ENCODE measurements around the gene C12orf57.

C12orf57 gene

DNA sequence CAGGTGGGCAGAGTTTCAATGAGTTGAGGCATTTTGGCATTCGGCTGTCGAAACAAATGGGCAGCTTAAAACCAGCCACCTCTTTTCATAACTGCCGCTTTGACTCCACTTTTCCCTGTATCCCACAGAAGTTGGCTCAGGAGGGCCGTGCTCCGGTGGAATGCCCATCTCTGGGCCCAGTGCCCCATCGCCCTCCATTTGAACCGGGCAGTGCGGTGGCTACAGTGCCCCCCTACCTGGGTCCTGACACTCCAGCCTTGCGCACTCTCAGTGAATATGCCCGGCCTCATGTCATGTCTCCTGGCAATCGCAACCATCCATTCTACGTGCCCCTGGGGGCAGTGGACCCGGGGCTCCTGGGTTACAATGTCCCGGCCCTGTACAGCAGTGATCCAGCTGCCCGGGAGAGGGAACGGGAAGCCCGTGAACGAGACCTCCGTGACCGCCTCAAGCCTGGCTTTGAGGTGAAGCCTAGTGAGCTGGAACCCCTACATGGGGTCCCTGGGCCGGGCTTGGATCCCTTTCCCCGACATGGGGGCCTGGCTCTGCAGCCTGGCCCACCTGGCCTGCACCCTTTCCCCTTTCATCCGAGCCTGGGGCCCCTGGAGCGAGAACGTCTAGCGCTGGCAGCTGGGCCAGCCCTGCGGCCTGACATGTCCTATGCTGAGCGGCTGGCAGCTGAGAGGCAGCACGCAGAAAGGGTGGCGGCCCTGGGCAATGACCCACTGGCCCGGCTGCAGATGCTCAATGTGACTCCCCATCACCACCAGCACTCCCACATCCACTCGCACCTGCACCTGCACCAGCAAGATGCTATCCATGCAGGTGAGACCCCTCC, 5.2 kb upstream of the C12orf57 start:
- DNase-seq: no peak

DNA sequence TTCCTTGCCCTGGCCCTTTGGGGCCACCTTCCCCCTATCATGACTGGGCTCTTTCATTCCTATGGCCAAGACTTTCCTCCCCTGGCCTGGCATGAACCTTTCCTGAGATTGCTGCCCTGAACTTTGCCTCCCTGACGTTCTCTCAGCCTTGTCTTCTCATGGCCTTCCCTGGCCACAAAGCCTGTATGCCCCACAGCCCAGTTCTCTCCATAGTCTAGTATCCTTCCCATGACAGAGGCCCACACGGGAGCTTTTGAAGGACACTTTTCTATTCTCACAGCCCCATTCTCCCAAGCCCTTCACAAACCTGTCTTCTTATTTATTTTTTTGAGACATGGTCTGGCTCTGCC, 4.7 kb upstream of the C12orf57 start:
- DNase-seq: no peak

DNA sequence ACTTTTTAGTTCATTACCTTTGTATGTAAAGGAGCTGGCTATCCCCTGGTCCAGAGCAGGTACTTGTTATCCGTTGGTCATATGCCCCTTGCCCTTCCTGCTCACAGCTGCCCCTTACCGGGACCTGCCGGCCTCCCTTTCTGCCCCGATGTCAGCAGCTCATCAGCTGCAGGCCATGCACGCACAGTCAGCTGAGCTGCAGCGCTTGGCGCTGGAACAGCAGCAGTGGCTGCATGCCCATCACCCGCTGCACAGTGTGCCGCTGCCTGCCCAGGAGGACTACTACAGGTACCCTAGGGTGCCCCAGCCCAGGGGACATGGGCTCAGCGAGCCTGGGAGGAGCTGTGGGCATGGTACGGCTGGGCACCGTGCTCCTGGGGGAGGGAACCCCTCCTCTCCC, 2.6 kb upstream of the C12orf57 start:
- DNase-seq: no peak

DNA sequence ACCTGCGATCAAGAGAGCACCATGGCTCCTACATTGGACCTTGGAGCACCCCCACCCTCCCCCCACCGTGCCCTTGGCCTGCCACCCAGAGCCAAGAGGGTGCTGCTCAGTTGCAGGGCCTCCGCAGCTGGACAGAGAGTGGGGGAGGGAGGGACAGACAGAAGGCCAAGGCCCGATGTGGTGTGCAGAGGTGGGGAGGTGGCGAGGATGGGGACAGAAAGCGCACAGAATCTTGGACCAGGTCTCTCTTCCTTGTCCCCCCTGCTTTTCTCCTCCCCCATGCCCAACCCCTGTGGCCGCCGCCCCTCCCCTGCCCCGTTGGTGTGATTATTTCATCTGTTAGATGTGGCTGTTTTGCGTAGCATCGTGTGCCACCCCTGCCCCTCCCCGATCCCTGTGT, 2.0 kb upstream of the C12orf57 start:
- DNase-seq: no peak

DNA sequence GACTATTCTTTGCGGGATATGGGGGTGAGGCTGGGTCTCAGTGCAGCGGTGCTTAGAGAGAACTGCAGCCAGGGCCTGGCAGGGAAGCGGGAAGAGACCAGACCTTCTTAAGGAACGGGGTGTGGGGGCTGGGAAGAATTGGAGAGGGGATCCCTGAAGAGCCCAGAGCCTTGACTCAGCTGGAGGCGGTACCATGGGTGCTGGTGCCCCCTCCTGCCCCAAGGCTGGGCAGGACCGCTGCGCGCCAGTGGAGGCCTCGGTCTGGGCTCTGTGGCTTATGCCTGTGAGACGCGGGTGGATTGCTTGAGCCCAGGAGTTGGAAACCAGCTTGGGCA, 1.5 kb upstream of the C12orf57 start:
- no peak for DNase-seq

DNA sequence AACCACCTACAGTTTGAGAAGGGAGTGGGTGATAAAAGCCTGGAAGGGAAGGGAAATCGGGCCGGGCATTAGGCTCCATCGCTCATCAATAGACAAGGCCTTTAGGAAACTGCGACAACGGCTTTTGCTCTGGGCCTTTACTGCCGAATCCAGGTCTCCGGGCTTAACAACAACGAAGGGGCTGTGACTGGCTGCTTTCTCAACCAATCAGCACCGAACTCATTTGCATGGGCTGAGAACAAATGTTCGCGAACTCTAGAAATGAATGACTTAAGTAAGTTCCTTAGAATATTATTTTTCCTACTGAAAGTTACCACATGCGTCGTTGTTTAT, 467 bp upstream of the C12orf57 start:
- peak; percentile 70 for DNase-seq

DNA sequence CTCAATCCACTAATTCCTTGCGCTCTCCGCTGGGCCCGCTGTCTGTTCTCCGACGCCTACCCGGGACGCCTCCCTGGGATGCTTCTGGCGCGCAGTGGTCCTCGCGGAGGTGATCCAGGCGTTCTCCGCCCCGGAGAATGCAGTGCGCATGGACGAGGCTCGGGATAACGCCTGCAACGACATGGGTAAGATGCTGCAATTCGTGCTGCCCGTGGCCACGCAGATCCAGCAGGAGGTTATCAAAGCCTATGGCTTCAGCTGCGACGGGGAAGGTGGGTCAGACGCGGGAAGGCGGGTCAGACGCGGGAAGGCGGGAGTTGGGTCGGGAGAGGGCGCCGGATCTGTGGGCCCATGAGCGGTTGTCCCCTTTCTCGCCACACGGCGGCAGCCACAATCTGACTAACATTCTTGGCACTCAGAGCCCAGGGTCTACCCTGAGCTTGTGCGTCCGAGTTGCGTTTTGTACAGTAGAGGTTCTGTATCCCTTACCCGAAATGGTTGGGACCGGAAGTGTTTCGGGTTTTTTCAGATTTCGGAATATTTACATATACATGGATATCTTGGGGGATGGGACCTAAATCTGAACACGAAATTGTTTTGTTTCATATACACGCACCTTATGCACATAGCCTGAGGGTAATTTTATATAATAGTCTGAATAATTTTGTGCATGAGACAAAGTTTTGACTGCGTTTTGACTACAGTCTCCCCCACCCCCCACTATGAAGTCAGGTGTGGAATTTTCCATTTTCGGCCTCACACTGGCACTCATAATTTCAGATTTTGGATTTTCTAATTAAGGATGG, 762 bp downstream of the C12orf57 start:
- DNase-seq: peak; percentile 85

DNA sequence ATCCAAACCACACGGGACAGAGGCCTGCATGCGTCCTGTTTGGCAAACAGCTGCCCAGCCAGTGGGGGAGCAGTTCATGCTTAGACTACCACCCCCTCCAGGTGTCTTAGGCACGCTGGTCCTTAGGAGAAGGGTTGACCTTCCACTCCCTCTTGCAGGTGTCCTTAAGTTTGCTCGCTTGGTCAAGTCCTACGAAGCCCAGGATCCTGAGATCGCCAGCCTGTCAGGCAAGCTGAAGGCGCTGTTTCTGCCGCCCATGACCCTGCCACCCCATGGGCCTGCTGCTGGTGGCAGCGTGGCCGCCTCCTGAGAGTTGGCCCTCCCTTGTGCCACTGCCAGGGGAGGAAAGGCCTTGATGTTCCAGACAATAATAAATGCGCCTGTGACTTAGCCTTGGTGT, 1.8 kb downstream of the C12orf57 start:
- no peak for DNase-seq

DNA sequence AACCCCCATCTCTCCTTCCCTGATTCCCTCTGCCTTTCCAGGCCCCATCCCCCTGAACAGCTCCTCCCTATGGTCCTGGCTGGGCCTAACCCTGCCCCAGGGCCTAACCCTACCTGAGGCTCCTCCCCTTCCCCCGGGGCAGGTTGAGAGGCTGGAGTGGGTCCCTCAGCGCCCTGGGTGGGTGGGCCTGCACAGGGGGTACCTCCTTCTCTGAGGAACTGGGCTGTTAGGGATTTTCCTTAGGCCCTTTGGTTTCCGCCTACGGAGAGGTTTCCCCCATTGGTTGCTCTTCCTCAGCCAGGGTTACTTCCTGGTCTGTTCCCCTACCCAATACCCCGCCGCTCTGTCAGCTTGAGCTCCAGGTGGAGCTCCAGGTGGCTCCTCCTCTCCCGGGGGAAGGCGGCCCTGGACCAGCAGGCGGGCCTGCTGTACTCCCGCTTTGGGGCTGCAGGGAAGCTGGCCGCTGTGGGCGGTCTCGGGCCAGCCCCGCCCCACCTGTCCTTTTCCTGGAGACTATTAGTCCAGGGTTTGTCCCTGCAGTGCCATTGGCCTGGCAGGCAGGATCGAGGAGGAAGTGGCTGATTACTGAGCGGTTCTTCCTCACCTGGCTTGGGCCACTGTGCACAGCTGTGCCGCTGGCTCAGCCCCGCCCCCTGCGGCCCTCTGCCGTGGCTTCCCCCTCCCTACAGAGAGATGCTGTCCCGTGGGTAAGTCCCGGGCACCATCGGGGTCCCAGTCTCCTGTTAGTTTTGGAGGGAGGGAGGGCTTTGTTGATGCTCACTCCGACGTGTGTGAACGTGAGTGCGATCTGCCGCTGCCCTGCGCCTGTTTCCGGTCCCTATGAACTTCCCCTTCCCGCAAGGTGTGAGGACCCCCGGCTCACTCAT, 2.5 kb downstream of the C12orf57 start:
- peak; percentile 53 for DNase-seq

DNA sequence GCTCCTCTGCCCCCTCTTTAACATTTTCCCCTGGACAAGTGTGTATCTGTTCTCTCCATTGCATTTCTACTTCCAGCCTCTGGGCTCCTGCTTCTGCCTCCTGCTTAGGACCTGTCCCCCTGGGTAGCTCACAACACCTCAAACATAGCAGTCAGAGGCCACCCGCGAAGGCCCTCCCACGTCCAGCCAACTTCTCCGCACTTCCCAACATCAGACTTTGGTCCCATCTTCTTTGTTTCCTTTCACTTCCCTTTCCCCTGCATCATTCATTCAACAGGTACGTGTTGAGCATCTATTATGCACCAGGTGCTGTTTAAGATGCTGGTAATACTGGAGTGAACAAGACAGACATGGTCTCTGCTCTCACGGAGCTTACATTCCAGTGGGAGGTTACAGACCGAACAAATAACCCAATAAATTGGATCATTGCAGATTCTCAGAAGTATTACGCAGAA, 3.1 kb downstream of the C12orf57 start:
- DNase-seq: no peak

DNA sequence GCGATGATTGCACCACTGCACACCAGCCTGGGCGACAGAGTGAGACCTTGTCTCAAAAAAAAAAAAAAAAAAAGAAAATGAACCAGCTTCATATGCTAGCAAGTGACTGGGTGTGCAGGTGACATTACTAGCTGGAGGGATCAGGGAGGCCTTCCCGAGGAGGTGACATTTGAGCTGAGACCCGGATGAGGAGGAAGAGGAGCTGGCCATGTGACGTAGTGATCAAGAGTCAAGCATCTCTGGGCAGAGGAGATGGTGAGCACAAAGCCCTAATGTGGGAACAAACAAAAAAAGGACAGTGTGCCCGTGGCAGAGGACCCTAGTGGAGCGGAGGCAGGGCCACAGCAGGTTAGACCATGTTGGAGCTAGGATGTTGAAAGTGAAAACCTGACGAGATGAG, 3.8 kb downstream of the C12orf57 start:
- no peak for DNase-seq

DNA sequence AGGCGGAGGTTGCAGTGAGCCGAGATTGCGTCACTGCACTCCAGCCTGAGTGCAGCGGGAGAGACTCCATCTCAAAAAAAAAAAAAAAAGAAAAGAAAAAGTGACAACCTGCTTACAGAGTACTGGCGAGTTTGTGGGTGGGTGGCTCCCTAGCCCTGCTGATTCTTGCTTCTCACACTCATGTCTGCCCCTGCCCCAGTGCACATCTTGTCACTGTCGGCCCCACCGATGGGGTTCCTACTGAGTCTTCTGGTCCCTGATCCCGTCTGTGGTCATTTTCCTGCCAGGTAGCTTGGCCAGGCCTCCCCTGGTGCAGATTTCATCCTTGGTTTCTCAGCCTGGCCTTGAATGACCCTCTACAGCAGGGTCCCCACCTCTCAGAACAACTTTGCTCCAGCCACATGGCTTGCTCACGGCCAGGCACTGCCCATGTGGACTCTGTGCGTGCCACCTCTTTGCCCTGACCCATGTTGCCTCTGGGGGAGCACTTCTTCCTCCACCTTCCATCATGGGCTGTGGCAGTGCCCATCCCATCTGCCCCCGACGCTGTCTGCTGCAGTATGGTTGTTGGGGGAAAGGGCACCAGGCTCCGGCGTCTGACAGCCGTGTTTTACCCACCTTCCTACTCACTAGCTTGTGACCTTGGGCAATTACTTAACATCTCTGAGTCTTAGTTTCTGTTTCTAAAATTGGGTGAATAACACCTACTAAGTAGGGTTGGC, 5.2 kb downstream of the C12orf57 start:
- DNase-seq: no peak

DNA sequence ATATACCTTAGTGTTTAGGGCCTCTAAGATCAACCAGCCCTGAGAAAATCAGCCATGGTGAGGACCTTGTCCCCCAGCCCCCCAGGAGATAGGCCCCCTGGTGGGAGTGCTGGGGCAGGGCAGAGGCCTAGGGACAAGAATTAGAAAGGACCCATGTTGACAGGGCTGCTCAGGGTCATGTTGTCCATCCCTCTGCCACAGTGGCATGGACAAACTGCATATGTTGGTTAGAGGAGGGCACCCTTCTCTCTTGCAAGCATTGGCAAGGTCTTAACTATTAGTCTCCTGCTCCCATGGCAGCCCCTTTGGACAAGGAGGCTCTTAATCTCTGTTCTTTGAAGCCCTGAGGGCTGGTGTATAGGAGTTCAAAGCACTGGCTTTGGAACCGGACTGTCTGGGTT, 6.6 kb downstream of the C12orf57 start:
- no peak for DNase-seq

DNA sequence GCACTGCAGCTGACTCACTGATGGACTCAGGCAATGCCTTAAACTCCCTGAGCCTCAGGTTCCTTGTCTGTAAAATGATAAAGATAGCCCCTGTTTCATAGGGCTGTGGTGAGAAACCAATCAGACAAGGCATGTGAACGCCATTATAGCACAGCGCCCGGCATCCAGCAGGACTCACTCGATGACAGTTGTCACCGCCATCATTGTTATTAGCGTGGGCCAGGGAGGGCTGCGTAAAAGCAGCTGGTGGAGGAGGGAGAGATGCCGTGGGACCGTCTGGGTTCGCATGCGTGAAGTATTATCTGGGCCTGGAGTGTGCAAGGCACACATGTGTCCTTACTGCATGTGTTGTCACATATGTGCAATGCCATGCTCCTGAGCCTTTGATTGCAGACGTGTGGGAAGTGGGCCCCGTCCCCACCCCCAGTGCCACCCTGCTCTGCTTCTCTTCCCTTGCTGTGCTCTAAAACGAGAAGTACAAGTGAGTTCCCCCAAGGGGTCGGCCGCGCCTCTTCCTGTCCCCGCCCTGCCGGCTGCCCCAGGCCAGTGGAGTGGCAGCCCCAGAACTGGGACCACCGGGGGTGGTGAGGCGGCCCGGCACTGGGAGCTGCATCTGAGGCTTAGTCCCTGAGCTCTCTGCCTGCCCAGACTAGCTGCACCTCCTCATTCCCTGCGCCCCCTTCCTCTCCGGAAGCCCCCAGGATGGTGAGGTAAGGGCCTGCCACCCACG, 7.2 kb downstream of the C12orf57 start, which contains the start of gene PTPN6:
Gene PTPN6 (plus strand): TSS at position 546 of the 730 bp plus-strand sequence. CDS start 157 bp downstream, at position 703.
- DNase-seq: peak; percentile 69

DNA sequence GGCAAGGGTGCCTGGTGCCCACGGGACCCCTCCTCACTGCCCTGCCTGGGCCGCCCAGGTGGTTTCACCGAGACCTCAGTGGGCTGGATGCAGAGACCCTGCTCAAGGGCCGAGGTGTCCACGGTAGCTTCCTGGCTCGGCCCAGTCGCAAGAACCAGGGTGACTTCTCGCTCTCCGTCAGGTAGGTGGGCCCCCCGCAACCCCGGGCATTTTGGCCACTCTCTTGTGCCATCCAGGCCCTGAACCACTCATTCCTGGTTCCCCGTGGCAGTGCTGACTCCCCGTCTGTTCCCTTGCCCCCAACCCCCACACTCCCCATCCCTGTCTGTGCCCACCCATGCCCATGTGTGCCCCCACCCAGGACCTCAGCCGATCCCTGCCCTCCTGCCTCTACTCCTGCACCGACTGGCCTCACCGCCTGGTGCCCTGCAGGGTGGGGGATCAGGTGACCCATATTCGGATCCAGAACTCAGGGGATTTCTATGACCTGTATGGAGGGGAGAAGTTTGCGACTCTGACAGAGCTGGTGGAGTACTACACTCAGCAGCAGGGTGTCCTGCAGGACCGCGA, 7.8 kb downstream of the C12orf57 start:
- DNase-seq: no peak

DNA sequence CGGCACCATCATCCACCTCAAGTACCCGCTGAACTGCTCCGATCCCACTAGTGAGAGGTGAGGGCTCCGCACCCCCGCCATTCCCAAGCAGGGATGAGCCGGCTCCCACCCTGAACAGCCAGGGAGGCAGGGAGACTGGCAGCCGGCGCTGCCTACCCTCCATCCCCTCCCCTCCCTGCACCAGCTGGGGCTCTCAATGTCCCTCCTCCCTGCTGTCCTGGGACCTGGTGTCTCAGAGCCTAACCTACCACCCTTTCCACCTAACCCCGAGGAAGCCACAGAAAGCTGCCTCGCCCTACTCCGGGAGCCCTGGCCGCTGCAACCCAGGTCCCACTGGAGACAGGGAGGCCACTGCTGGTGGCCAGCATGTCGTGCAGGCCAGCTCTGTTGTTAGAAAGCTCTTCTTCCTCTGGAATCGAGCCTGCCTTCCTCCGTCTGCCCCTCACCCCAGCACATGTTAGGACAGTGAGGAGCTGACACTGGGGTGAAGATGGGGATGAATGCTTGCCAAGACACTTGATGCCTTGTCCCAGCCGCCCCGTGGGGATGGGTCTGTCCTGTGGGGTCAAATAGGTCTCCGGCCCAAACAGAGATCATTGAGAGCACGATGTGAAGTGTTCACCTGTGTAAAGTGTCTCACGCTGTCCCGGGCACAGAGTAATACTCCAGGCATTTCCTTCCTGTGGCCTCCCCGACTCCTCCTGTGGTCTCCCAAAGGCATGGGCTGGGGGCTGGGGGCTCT, 8.5 kb downstream of the C12orf57 start:
- no peak for DNase-seq

DNA sequence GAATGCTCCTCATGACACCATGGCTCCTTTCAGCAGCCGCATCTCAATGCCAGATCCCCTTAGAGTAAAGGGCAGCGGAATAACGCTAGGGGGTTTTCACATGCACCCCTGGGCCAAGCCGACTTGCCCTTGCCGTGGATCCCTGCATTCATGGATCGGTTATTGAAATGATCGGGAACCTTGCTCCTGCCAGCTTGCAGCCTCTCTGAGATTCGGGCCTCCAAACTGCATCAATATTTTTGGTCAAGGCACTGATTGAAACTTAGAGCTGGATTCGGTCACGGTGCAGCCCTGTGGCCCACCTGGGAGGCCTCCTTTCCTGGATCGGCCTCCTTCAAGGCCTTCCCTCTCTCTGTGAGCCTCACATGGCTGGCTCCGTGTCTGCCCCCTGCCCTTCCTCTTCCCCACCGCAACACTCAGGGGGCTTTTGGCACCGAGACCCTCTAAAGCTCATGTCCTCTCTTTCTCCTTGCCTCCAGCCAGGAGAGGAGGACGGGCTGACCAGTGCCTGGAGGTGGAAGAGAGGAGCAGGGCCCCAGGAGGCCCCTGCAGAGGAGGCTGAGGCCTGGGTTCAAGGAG, 9.1 kb downstream of the C12orf57 start:
- DNase-seq: no peak

DNA sequence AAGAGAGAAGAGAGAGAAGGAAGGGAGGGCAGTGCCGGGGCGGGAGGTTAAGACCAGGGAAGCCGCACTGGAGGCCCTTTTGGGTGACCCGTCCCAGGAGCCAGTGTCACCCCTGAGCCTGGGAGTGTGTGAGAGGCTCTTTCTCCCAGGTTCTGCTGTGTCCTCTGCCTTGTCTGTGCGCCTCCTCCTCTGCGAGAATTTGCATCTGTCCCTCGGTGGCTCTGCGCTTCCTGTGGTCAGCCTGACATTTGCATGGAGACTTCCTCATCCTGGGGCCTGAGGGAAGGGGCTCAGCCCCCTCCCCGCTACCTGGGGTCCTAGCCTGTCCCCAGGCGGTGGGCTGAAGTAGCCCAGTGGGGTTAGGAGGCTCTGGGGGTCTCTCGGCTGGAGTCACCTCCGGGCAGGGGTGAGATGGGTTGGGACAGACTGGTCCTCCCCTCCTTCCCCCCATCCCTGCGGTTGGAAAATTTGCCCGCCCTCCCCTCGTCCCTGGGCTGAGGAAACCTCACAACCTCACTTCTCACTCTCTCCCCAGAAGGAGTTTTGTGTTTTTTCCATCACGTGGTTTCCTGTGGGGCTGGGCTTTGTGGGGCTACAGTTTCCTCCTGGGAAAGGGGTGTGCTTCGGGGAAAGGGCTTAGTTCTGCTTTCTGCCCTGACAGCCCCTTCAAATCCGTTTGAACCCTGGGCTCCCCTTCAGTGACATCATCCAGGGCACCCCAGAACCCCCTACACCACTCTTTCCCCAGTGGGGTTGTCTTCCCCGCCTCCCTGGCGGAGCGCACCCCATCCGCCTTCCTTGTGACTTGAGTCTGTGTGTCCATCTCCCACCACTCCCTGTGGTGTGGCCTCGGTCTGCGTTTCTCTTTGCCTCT, 9.9 kb downstream of the C12orf57 start:
- DNase-seq: peak; percentile 66

DNA sequence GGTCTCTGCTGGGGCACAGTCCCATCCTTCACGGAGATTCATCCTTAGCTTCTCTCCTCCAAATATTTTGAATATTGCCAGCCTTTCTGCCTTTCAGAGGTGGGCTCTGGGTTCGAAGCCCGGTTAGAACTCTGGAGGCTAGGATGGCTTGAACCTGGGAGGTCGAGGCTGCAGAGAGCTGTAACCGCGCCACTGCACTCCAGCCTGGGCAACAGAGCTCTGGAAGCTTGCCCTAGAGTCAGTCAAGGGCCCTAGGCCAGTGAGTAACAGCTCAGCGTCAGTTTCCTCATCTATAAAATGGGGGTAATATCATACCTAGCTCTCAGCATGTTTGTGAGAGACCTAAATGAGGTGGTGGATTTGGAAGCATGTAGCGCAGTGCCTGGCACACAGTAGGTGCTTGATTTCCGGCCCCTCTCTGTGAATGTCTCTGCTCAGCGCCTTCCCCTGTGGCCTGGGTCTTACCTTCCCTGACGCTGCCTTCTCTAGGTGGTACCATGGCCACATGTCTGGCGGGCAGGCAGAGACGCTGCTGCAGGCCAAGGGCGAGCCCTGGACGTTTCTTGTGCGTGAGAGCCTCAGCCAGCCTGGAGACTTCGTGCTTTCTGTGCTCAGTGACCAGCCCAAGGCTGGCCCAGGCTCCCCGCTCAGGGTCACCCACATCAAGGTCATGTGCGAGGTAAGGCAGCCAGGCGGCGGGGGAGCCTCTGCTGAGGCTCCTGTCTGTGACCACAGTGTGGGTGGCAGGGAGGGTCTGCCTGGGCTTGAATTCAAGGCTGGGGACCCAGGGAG, 10.7 kb downstream of the C12orf57 start:
- DNase-seq: no peak

All from stimulated activated CD4-positive, alpha-beta T cell treated with anti-CD3 and anti-CD28 coated beads, Interleukin-4, amount 100 ng/mL, for 1 hour (primary cell).